K562 (cell line): ENCODE data around the gene UBXN1. TPM values are rescaled to one million over a fixed set of nuclear protein-coding genes. Genes with fewer than 3 reads are reported as not detected.
A peak's percentile ranks its signal among the peaks of the same experiment; 100 is the strongest.

Source experiments
- BDP1 ChIP-seq: IDR thresholded peaks from 3 replicates; pipeline ENCODE4 v1.6.1; 2011; ENCODE audit not compliant: insufficient read length, insufficient read depth
- CEBPB ChIP-seq: fragments of 450-650 bp; IDR thresholded peaks from 2 replicates; pipeline ENCODE4 v1.6.1; 2016; ENCODE audit warnings: missing genetic modification characterization, missing compliant biosample characterization
- CREB3L1 ChIP-seq: fragments of 450-650 bp; IDR thresholded peaks from 2 replicates; pipeline ENCODE4 v1.6.1; 2014; ENCODE audit warnings: low read depth, mild to moderate bottlenecking, moderate library complexity, borderline replicate concordance
- DDX20 ChIP-seq: fragments of 450-650 bp; IDR thresholded peaks from 2 replicates; pipeline ENCODE4 v1.6.1; 2016; ENCODE audit warnings: missing genetic modification characterization, low read depth, mild to moderate bottlenecking, missing compliant biosample characterization, moderate library complexity
- GTF2F1 ChIP-seq: IDR thresholded peaks from 2 replicates; pipeline ENCODE4 v1.6.1; 2011; ENCODE audit warnings: low read depth, low read length, improper control_type of control experiment
- MED1 ChIP-seq: sonication (generic); formaldehyde crosslinking; IDR thresholded peaks from 2 replicates; pipeline ENCODE4 v1.8.1; 2023; ENCODE audit warnings: missing genetic modification reagents, borderline replicate concordance
- MYC ChIP-seq, 2 experiments: fragments of 250-450 bp in 1 of 2; sonication (Bioruptor Pico) in 1 of 2; IDR thresholded peaks; 2 replicates each; pipeline versions ENCODE4 v1.5.1 to v1.6.1; 2012 to 2021; ENCODE audit warnings: low read depth in 2 of 2, borderline replicate concordance in 1 of 2, improper control_type of control experiment in 1 of 2, low read length in 1 of 2, mild to moderate bottlenecking in 1 of 2, moderate library complexity in 1 of 2
- NR2C2 ChIP-seq, 2 experiments: fragments of 200-800 bp in 1 of 2; sonication (Bioruptor generic) in 1 of 2; sonication (generic) in 1 of 2; formaldehyde crosslinking in 1 of 2; IDR thresholded peaks; 2 replicates each; pipeline versions ENCODE4 v1.6.1 to v1.8.0; 2016 to 2022; ENCODE audit warnings: mild to moderate bottlenecking in 1 of 2, missing compliant biosample characterization in 1 of 2, missing genetic modification characterization in 1 of 2, missing genetic modification reagents in 1 of 2
- PHF8 ChIP-seq: fragments of 200-600 bp; sonication (generic); IDR thresholded peaks from 2 replicates; pipeline ENCODE4 v1.6.1; 2012; ENCODE audit warnings: mixed run types, mild to moderate bottlenecking, inconsistent platforms, low read length, moderate library complexity, borderline replicate concordance
- RB1 ChIP-seq: fragments of 450-650 bp; IDR thresholded peaks from 2 replicates; pipeline ENCODE4 v1.6.1; 2017; ENCODE audit warnings: low read depth, mild to moderate bottlenecking
- SREBF1 ChIP-seq: fragments of 150-350 bp; IDR thresholded peaks from 2 replicates; pipeline ENCODE4 v1.6.1; 2014; ENCODE audit warnings: antibody characterized with exemption, low read depth, low read length, borderline replicate concordance
- UBTF ChIP-seq, 2 experiments: IDR thresholded peaks; 2 replicates each; pipeline ENCODE4 v1.6.1; 2012; ENCODE audit warnings: improper control_type of control experiment in 2 of 2, low read depth in 2 of 2, low read length in 2 of 2, borderline replicate concordance in 1 of 2
- WHSC1 ChIP-seq: IDR thresholded peaks from one replicate; pipeline ENCODE4 v1.6.1; 2012; ENCODE audit warnings: low read length, control low read depth, inconsistent platforms
- ZNF175 ChIP-seq: fragments of 200-800 bp; sonication (Bioruptor generic); IDR thresholded peaks from 2 replicates; pipeline ENCODE4 v1.6.1; 2016; ENCODE audit warnings: low read depth, mild to moderate bottlenecking, missing genetic modification characterization, missing compliant biosample characterization
- ZNF224 ChIP-seq: sonication (generic); formaldehyde crosslinking; IDR thresholded peaks from 2 replicates; pipeline ENCODE4 v1.8.0; 2022; ENCODE audit warnings: mild to moderate bottlenecking, missing genetic modification reagents
- ZNF444 ChIP-seq: fragments of 250-450 bp; sonication (Bioruptor Pico); IDR thresholded peaks from 2 replicates; pipeline ENCODE4 v1.4.0; 2020; ENCODE audit warnings: mild to moderate bottlenecking, moderate library complexity
- polyA plus RNA-seq, 8 experiments: library from polyadenylated mRNA; depleted of rRNA in 4 of 8; stranded (reverse) in 5 of 8; unstranded in 3 of 8; fragments of >200 nt; fragmentation: Nextera tagmentation in 2 of 8; fragmentation: Illumina TruSeq in 1 of 8; extraction: Ambion mirVana in 2 of 8; extraction: Trizol in 1 of 8; gene quantifications; 2 replicates each; pipeline versions ENCODE4 v1.2.1 to v1.2.3, GENCODE V29; 2011 to 2014; ENCODE audit warnings: inconsistent platforms in 1 of 8, missing spikeins in 1 of 8
- total RNA-seq, 7 experiments: library from RNA; depleted of rRNA in 6 of 7; stranded (reverse); fragments of >200 nt in 6 of 7; fragmentation: Illumina TruSeq in 2 of 7; extraction: Trizol in 2 of 7; gene quantifications; 2 replicates each; pipeline versions ENCODE4 v1.2.1 to v1.2.3, GENCODE V29; 2011 to 2021; ENCODE audit warnings: low replicate concordance in 1 of 7
- TF ChIP-seq, protein P1 (sequence below), 3 experiments: IDR thresholded peaks in 2 of 3; conservative IDR thresholded peaks in 1 of 3; 2 replicates each; pipeline ENCODE4 v1.5.1; 2011 to 2012; ENCODE audit warnings: low read length in 3 of 3, mild to moderate bottlenecking in 3 of 3, control low read depth in 2 of 3, improper control_type of control experiment in 1 of 3, inconsistent platforms in 1 of 3, low read depth in 1 of 3, mixed read lengths in 1 of 3, moderate library complexity in 1 of 3; ENCODE audit not compliant: insufficient read depth in 2 of 3
- TF ChIP-seq, protein P2 (sequence below): fragments of 200-800 bp; sonication (Bioruptor generic); IDR thresholded peaks from 2 replicates; pipeline ENCODE4 v1.6.1; 2017; ENCODE audit warnings: missing genetic modification characterization, missing compliant biosample characterization

The UBXN1 gene
- total and polyA plus RNA-seq, 9 of the 15 experiments (the other 6 are each of a cell fraction or from before 2014, with no cell fraction given), result 4.8 to 263 (median 99.7) TPM

DNA sequence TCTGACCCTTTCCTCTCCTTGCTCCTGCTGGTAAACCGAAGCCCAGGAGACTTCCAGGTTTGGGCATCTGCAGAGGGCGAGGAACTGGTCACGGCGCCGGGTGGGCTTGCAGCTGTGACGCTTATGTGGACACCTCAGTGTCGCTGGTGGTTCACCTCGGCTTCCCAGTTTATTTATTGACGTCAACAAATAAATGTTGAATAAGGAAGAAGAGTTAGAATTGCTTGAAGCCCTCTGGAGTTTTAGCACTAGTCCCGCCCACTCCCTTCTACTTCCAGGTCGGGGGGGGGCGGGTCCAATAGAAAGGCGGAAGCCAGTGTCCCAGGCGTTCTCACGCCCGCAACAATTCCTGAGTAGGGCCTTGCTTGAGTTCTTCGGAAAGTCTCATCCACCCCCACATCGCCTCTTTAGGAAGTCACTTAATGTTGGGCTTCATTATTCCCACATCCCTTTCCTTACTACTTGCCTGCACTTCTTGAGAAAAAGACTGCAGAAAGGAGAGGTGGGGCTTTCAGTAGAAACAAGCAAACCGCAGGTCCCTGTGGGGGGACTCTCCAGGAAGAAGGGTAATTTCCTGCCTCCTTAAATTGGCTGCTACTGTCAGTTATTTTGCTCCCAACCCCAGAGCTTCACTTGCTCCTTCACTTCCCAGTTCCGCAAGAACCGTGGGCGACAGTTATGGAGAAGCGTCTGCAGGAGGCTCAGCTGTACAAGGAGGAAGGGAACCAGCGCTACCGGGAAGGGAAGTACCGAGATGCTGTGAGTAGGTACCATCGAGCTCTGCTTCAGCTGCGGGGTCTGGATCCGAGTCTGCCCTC, 49.5 kb upstream of the UBXN1 start, which contains the start of gene TTC9C (continued):
- TF ChIP-seq UBTF (IDR thresholded peaks at IDR 0.05; ENCODE audit: borderline replicate concordance in 1 of 2, low read depth in 2 of 2, low read length in 2 of 2) (0 out of 4 replicates have a peak, but pooled peaks of 1 of the 2 experiments have one; percentile 66), CREB3L1 (peak; percentile 35; the same call in 1 of the 2 replicates), ZNF444 (CRISPR knock-in tag) (no peak), ZNF175 (CRISPR knock-in tag) (no peak), GTF2F1 (0 out of 2 replicates have a peak, but pooled peaks have one; percentile 15), CEBPB (tag) (peak; percentile 5; the same call in 1 of the 2 replicates), BDP1 (no peak), RB1 (peak; percentile 35; the same call in 1 of the 2 replicates), MED1 (no peak), SREBF1 (0 out of 2 replicates have a peak, but pooled peaks have one; percentile 33), PHF8 (peak; percentile 77; the same call in 1 of the 2 replicates), ZNF224 (CRISPR knock-in tag) (no peak), NR2C2 (CRISPR knock-in tag; IDR thresholded peaks at IDR 0.05) (peak; percentile 98), NR2C2 (tag; IDR thresholded peaks at IDR 0.05) (peak; percentile 99), MYC (IDR thresholded peaks at IDR 0.05; ENCODE audit: low read depth, low read length) (peak; percentile 69), MYC (CRISPR knock-in tag; IDR thresholded peaks at IDR 0.05; ENCODE audit: borderline replicate concordance, low read depth) (no peak), DDX20 (tag) (no peak), WHSC1 (no peak)
- TF ChIP-seq, protein P1, sequence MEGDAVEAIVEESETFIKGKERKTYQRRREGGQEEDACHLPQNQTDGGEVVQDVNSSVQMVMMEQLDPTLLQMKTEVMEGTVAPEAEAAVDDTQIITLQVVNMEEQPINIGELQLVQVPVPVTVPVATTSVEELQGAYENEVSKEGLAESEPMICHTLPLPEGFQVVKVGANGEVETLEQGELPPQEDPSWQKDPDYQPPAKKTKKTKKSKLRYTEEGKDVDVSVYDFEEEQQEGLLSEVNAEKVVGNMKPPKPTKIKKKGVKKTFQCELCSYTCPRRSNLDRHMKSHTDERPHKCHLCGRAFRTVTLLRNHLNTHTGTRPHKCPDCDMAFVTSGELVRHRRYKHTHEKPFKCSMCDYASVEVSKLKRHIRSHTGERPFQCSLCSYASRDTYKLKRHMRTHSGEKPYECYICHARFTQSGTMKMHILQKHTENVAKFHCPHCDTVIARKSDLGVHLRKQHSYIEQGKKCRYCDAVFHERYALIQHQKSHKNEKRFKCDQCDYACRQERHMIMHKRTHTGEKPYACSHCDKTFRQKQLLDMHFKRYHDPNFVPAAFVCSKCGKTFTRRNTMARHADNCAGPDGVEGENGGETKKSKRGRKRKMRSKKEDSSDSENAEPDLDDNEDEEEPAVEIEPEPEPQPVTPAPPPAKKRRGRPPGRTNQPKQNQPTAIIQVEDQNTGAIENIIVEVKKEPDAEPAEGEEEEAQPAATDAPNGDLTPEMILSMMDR (IDR thresholded peaks at IDR 0.05 in 2 of 3, conservative IDR thresholded peaks at IDR 0.05 in 1 of 3; ENCODE audit: insufficient read depth in 2 of 3, low read depth in 1 of 3, low read length in 3 of 3), result no peak
- TF ChIP-seq, protein P2, sequence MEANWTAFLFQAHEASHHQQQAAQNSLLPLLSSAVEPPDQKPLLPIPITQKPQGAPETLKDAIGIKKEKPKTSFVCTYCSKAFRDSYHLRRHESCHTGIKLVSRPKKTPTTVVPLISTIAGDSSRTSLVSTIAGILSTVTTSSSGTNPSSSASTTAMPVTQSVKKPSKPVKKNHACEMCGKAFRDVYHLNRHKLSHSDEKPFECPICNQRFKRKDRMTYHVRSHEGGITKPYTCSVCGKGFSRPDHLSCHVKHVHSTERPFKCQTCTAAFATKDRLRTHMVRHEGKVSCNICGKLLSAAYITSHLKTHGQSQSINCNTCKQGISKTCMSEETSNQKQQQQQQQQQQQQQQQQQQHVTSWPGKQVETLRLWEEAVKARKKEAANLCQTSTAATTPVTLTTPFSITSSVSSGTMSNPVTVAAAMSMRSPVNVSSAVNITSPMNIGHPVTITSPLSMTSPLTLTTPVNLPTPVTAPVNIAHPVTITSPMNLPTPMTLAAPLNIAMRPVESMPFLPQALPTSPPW (CRISPR knock-in tag), result peak; percentile 76
